K562 (cell line): Measurements from ENCODE around the gene MADD. TPM values are rescaled to one million over a fixed set of nuclear protein-coding genes. Genes with fewer than 3 reads are reported as not detected.

Experiments
- AFF1 ChIP-seq, 2 experiments: fragments of 450-650 bp; IDR thresholded peaks; 2 replicates each; pipeline ENCODE4 v1.6.1; 2018; ENCODE audit warnings: mild to moderate bottlenecking in 2 of 2, low read depth in 1 of 2; ENCODE audit not compliant: partially characterized antibody in 2 of 2
- CREBBP ChIP-seq: IDR thresholded peaks from one replicate; pipeline ENCODE4 v1.6.1; 2012; ENCODE audit warnings: low read depth, mild to moderate bottlenecking, control low read depth, inconsistent platforms, low read length
- CTCFL ChIP-seq: IDR thresholded peaks from 2 replicates; pipeline ENCODE4 v1.6.1; 2011; ENCODE audit warnings: borderline replicate concordance, low read depth, mild to moderate bottlenecking, moderate library complexity, low read length; ENCODE audit not compliant: insufficient read depth, poor library complexity, severe bottlenecking
- E2F1 ChIP-seq: sonication (generic); formaldehyde crosslinking; IDR thresholded peaks from 2 replicates; pipeline ENCODE4 v1.8.1; 2023; ENCODE audit warnings: mild to moderate bottlenecking, missing genetic modification reagents, moderate library complexity
- FOXP4 ChIP-seq: sonication (generic); formaldehyde crosslinking; IDR thresholded peaks from 2 replicates; pipeline ENCODE4 v1.8.0; 2022; ENCODE audit warnings: mild to moderate bottlenecking, missing genetic modification reagents, borderline replicate concordance
- GABPB1 ChIP-seq: sonication (generic); formaldehyde crosslinking; IDR thresholded peaks from 2 replicates; pipeline ENCODE4 v1.8.0; 2022; ENCODE audit warnings: mild to moderate bottlenecking, missing genetic modification reagents
- HLTF ChIP-seq: fragments of 450-650 bp; IDR thresholded peaks from 2 replicates; pipeline ENCODE4 v1.6.1; 2016
- MCM3 ChIP-seq: fragments of 450-650 bp; IDR thresholded peaks from 2 replicates; pipeline ENCODE4 v1.6.1; 2016
- MED1 ChIP-seq: sonication (generic); formaldehyde crosslinking; IDR thresholded peaks from 2 replicates; pipeline ENCODE4 v1.8.1; 2023; ENCODE audit warnings: missing genetic modification reagents, borderline replicate concordance
- MTA1 ChIP-seq: fragments of 450-650 bp; IDR thresholded peaks from 2 replicates; pipeline ENCODE4 v1.6.1; 2017; ENCODE audit warnings: borderline replicate concordance
- NELFE ChIP-seq: IDR thresholded peaks from 2 replicates; pipeline ENCODE4 v1.6.1; 2011; ENCODE audit warnings: mild to moderate bottlenecking; ENCODE audit not compliant: insufficient read depth, insufficient read length
- PATZ1 ChIP-seq: fragments of 250-450 bp; sonication (Bioruptor Pico); IDR thresholded peaks from 2 replicates; pipeline ENCODE4 v1.5.0; 2020; ENCODE audit warnings: mild to moderate bottlenecking, borderline replicate concordance
- PPARD ChIP-seq: fragments of 250-450 bp; sonication (Bioruptor Pico); IDR thresholded peaks from 2 replicates; pipeline ENCODE4 v1.8.0; 2022; ENCODE audit warnings: inconsistent platforms, mild to moderate bottlenecking, moderate library complexity
- RB1 ChIP-seq: fragments of 450-650 bp; IDR thresholded peaks from 2 replicates; pipeline ENCODE4 v1.6.1; 2017; ENCODE audit warnings: low read depth, mild to moderate bottlenecking
- SOX6 ChIP-seq: fragments of 450-650 bp; IDR thresholded peaks from 2 replicates; pipeline ENCODE4 v1.6.1; 2014; ENCODE audit warnings: mild to moderate bottlenecking
- ZNF324 ChIP-seq: fragments of 250-450 bp; sonication (Bioruptor Pico); IDR thresholded peaks from 2 replicates; pipeline ENCODE4 v1.4.0; 2020; ENCODE audit warnings: mild to moderate bottlenecking
- ZNF551 ChIP-seq: fragments of 250-450 bp; sonication (Bioruptor Pico); IDR thresholded peaks from 2 replicates; pipeline ENCODE4 v1.5.0; 2021; ENCODE audit warnings: mild to moderate bottlenecking, moderate library complexity
- ZNF707 ChIP-seq: fragments of 250-450 bp; sonication (Bioruptor Pico); conservative IDR thresholded peaks from 2 replicates; pipeline ENCODE4 v1.8.0; 2022; ENCODE audit warnings: inconsistent platforms, mild to moderate bottlenecking, moderate library complexity
- polyA plus RNA-seq, 8 experiments: library from polyadenylated mRNA; depleted of rRNA in 4 of 8; stranded (reverse) in 5 of 8; unstranded in 3 of 8; fragments of >200 nt; fragmentation: Nextera tagmentation in 2 of 8; fragmentation: Illumina TruSeq in 1 of 8; extraction: Ambion mirVana in 2 of 8; extraction: Trizol in 1 of 8; gene quantifications; 2 replicates each; pipeline versions ENCODE4 v1.2.1 to v1.2.3, GENCODE V29; 2011 to 2014; ENCODE audit warnings: inconsistent platforms in 1 of 8, missing spikeins in 1 of 8
- total RNA-seq, 7 experiments: library from RNA; depleted of rRNA in 6 of 7; stranded (reverse); fragments of >200 nt in 6 of 7; fragmentation: Illumina TruSeq in 2 of 7; extraction: Trizol in 2 of 7; gene quantifications; 2 replicates each; pipeline versions ENCODE4 v1.2.1 to v1.2.3, GENCODE V29; 2011 to 2021; ENCODE audit warnings: low replicate concordance in 1 of 7

The MADD gene
- total and polyA plus RNA-seq, 9 of the 15 experiments (the other 6 are each of a cell fraction or from before 2014, with no cell fraction given), result 0.68 to 57.6 (median 33.6) TPM

GRCh38 chr11:47269829-47270305 lies at the start of gene MADD (continued):
- TF ChIP-seq ZNF707 (no peak), MED1 (CRISPR knock-in tag) (no peak), PPARD (CRISPR knock-in tag) (no peak), MCM3 (no peak), NELFE (no peak), E2F1 (CRISPR knock-in tag) (no peak), ZNF551 (CRISPR knock-in tag) (no peak), GABPB1 (no peak), CTCFL (peak; percentile 31), AFF1 (IDR thresholded peaks at IDR 0.05; ENCODE audit: low read depth in 1 of 2, partially characterized antibody in 2 of 2) (no peak), MTA1 (no peak), CREBBP (no peak), ZNF324 (no peak), RB1 (peak; percentile 49; the same call in 1 of the 2 replicates), FOXP4 (CRISPR knock-in tag) (no peak), HLTF (no peak), PATZ1 (CRISPR knock-in tag) (no peak), SOX6 (no peak)
